SK-N-SH (cell line): ENCODE measurements around the gene RBM20. TPM values are rescaled to one million over a fixed set of nuclear protein-coding genes. Genes with fewer than 3 reads are reported as not detected.

Experiments
- CTCF ChIA-PET: fragments of 300-600, 350-600 bp; formaldehyde crosslinking; extraction: SDS; loops from one replicate; lab custom pipeline; 2021; lab: Yijun Ruan, JAX
- POLR2A ChIA-PET: fragments of 350-600 bp; sonication (Branson Sonifier 250); formaldehyde crosslinking; extraction: SDS; loops from one replicate; lab custom pipeline; 2020; ENCODE audit warnings: antibody characterized with exemption, inconsistent platforms; lab: Yijun Ruan, JAX
- DNase-seq: peaks from one replicate; pipeline ENCODE4 v3.0.0; 2012
- H2AFZ ChIP-seq: fragments of 200-600 bp; sonication (generic); 2 replicates; pipeline ENCODE4 v1.8.1; 2016; ENCODE audit warnings: antibody characterized with exemption, mild to moderate bottlenecking, low read depth
- H3F3A ChIP-seq: fragments of 200-600 bp; sonication (generic); replicated peaks from 2 replicates; pipeline ENCODE3; 2016; ENCODE audit warnings: antibody characterized with exemption, mild to moderate bottlenecking; ENCODE audit not compliant: insufficient read depth
- H3K27ac ChIP-seq, 2 experiments: fragments of 200-500 bp in 1 of 2; fragments of 200-600 bp in 1 of 2; sonication (Bioruptor generic) in 1 of 2; sonication (generic), shearing (Covaris generic) in 1 of 2; 2 replicates each; pipeline versions ENCODE4 v1.5.1 to v1.6.1; 2014 to 2016; ENCODE audit warnings: low read depth in 2 of 2, inconsistent platforms in 1 of 2, low read length in 1 of 2, mild to moderate bottlenecking in 1 of 2, mixed read lengths in 1 of 2
- H3K27me3 ChIP-seq: fragments of 200-600 bp; sonication (generic), shearing (Covaris generic); 2 replicates; pipeline ENCODE4 v1.6.1; 2016; ENCODE audit warnings: mixed run types; ENCODE audit not compliant: insufficient read depth
- H3K36me3 ChIP-seq, 2 experiments: fragments of 200-500 bp in 1 of 2; fragments of 200-600 bp in 1 of 2; sonication (Bioruptor generic) in 1 of 2; sonication (generic) in 1 of 2; replicated peaks in 1 of 2; 2 replicates each; pipeline versions ENCODE3 to v1.5.1; 2014 to 2016; ENCODE audit warnings: low read length in 1 of 2, mild to moderate bottlenecking in 1 of 2; ENCODE audit not compliant: insufficient read depth in 2 of 2, control insufficient read depth in 1 of 2
- H3K4me1 ChIP-seq, 2 experiments: fragments of 200-500 bp in 1 of 2; fragments of 200-600 bp in 1 of 2; sonication (Bioruptor generic) in 1 of 2; sonication (generic), shearing (Covaris generic) in 1 of 2; 2 replicates each; pipeline versions ENCODE4 v1.5.1 to v1.6.1; 2014 to 2016; ENCODE audit warnings: low read depth in 1 of 2, low read length in 1 of 2, mixed run types in 1 of 2; ENCODE audit not compliant: insufficient read depth in 2 of 2, control insufficient read depth in 1 of 2
- H3K4me2 ChIP-seq: fragments of 200-600 bp; sonication (generic), shearing (Covaris generic); 2 replicates; pipeline ENCODE4 v1.6.1; 2017; ENCODE audit warnings: mixed run types
- H3K4me3 ChIP-seq, 2 experiments: fragments of 200-500 bp in 1 of 2; fragments of 200-600 bp in 1 of 2; sonication (Bioruptor generic) in 1 of 2; sonication (generic), shearing (Covaris generic) in 1 of 2; 2 replicates each; pipeline versions ENCODE4 v1.5.1 to v1.8.1; 2014 to 2016; ENCODE audit warnings: low read depth in 2 of 2, inconsistent platforms in 1 of 2, low read length in 1 of 2, mild to moderate bottlenecking in 1 of 2, mixed read lengths in 1 of 2, moderate library complexity in 1 of 2
- H3K79me2 ChIP-seq: fragments of 200-600 bp; sonication (generic); 2 replicates; pipeline ENCODE4 v1.8.1; 2017; ENCODE audit warnings: mild to moderate bottlenecking; ENCODE audit not compliant: insufficient read depth
- H3K9ac ChIP-seq: fragments of 200-600 bp; sonication (generic); 2 replicates; pipeline ENCODE4 v1.6.1; 2017; ENCODE audit warnings: mixed run types
- H3K9me2 ChIP-seq: fragments of 200-600 bp; sonication (generic); 2 replicates; pipeline ENCODE4 v1.6.1; 2017; ENCODE audit warnings: mixed run types
- H3K9me3 ChIP-seq: fragments of 200-600 bp; sonication (generic); 2 replicates; pipeline ENCODE4 v1.6.1; 2017; ENCODE audit warnings: mixed run types, mild to moderate bottlenecking, moderate library complexity
- H4K20me1 ChIP-seq: fragments of 200-600 bp; sonication (generic); 2 replicates; pipeline ENCODE4 v1.6.1; 2017; ENCODE audit warnings: mild to moderate bottlenecking, mixed run types; ENCODE audit not compliant: insufficient read depth
- CHD2 ChIP-seq: fragments of 150-350 bp; IDR thresholded peaks from 2 replicates; pipeline ENCODE4 v1.6.1; 2018; ENCODE audit warnings: low read length; ENCODE audit not compliant: partially characterized antibody
- CTCF ChIP-seq: fragments of 200-600 bp; sonication (generic); IDR thresholded peaks from 2 replicates; pipeline ENCODE4 v1.6.1; 2017; ENCODE audit warnings: antibody characterized with exemption, mild to moderate bottlenecking, moderate library complexity
- EZH2phosphoT487 ChIP-seq: fragments of 200-600 bp; sonication (generic); IDR thresholded peaks from 2 replicates; pipeline ENCODE4 v1.6.1; 2017; ENCODE audit warnings: low read depth, mixed run types, mild to moderate bottlenecking, antibody characterized with exemption, moderate library complexity, borderline replicate concordance
- FOXM1 ChIP-seq: IDR thresholded peaks from 2 replicates; pipeline ENCODE4 v1.4.0; 2012; ENCODE audit warnings: low read depth, mild to moderate bottlenecking
- GABPA ChIP-seq: IDR thresholded peaks from 2 replicates; pipeline ENCODE4 v1.4.0; 2012; ENCODE audit warnings: low read depth, mild to moderate bottlenecking
- IRF3 ChIP-seq: fragments of 150-350 bp; IDR thresholded peaks from 2 replicates; pipeline ENCODE4 v1.6.1; 2016; ENCODE audit warnings: mild to moderate bottlenecking, low read depth, low read length
- MEF2A ChIP-seq: IDR thresholded peaks from 2 replicates; pipeline ENCODE4 v1.4.0; 2012; ENCODE audit warnings: low read depth, borderline replicate concordance
- MXI1 ChIP-seq: IDR thresholded peaks from 2 replicates; pipeline ENCODE4 v1.6.1; 2012; ENCODE audit warnings: mild to moderate bottlenecking, low read depth, low read length, improper control_type of control experiment
- NFIC ChIP-seq: IDR thresholded peaks from 2 replicates; pipeline ENCODE4 v1.4.0; 2012; ENCODE audit warnings: borderline replicate concordance
- REST ChIP-seq: IDR thresholded peaks from 2 replicates; pipeline ENCODE4 v1.6.1; 2012; ENCODE audit warnings: mild to moderate bottlenecking, low read depth, low read length, moderate library complexity
- RFX5 ChIP-seq: IDR thresholded peaks from 2 replicates; pipeline ENCODE4 v1.6.1; 2012; ENCODE audit warnings: mild to moderate bottlenecking, improper control_type of control experiment, low read length
- RXRA ChIP-seq: IDR thresholded peaks from 2 replicates; pipeline ENCODE4 v1.4.0; 2012; ENCODE audit warnings: low read depth, mild to moderate bottlenecking, borderline replicate concordance
- SIN3A ChIP-seq: IDR thresholded peaks from 2 replicates; pipeline ENCODE4 v1.6.1; 2012; ENCODE audit warnings: low read depth, mild to moderate bottlenecking, low read length, moderate library complexity, borderline replicate concordance
- SMC3 ChIP-seq: IDR thresholded peaks from 2 replicates; pipeline ENCODE4 v1.6.1; 2012; ENCODE audit warnings: low read depth, low read length, improper control_type of control experiment
- TCF12 ChIP-seq: IDR thresholded peaks from 2 replicates; pipeline ENCODE4 v1.4.0; 2012
- TEAD4 ChIP-seq: IDR thresholded peaks from 2 replicates; pipeline ENCODE4 v1.4.0; 2012; ENCODE audit warnings: mild to moderate bottlenecking, borderline replicate concordance; ENCODE audit not compliant: insufficient read depth
- USF1 ChIP-seq: IDR thresholded peaks from 2 replicates; pipeline ENCODE4 v1.4.0; 2012; ENCODE audit warnings: low read depth, borderline replicate concordance
- WGBS: methylation state at CpG from one replicate; pipeline ENCODE4 v1.1.6; 2017; ENCODE audit warnings: low lambda C conversion rate; 5-methylcytosine and 5-hydroxymethylcytosine counted together
- polyA plus RNA-seq, 3 experiments: library from polyadenylated mRNA; depleted of rRNA; stranded (reverse); fragments of >200 nt; gene quantifications; 2 replicates each; pipeline ENCODE4 v1.2.3, GENCODE V29; 2012

RBM20 gene
- polyA plus RNA-seq, 1 of the 3 experiments (the other 2 are of a cell fraction), result 0.64 TPM

DNA sequence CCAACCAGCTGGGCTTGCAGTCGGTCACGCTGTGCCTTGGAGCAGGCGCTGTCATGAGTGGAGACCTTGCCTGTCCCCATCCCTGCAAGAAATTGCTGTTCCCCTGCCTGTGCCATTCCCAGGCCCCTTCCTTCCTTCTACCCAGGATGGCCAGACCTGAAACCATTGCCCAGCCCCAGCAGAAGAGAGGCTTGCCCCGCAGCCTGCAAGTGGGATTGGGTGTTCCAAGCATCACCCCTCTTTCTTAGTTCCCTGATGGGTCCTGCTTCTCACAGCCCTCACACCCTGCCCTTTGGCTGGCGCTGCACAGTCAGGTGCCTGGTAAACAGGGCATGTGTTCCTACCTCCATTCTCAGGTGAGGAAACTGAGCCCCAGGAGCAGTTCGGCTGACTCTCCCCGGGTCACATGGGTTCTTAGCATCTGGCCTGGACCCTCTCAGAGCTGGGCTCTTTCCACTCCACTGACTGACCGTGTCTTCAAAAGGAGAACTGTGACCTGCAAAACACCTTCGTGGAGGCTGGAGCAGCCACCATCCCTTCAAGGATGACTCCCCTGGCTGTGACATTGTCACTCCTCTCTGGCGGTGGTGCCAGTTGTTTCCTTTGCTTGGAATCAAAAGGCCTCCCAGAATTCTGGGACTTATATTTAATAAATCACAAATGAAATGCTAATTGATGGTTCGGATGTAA, 185.7 kb downstream of the RBM20 start:
- no peak overlapping the region for H3K4me3 ChIP-seq
- H3K4me2 ChIP-seq, result no peak overlapping the region
- ChIA-PET CTCF (interaction anchor here (2.7 kb wide), 1 partner anchor 26 kb away, joined by 7 read pairs; no protein-coding TSS in a partner anchor), POLR2A (no interaction called here)
- H3K4me1 ChIP-seq, result peaks cover 0 to 12% of the 10 kb centered on the region in 2 experiments; a peak in 1 of 4 replicates
- H3K27ac ChIP-seq, result no peak overlapping the region
- no peaks in the 10 kb centered on the region for H3K9me3 ChIP-seq
- TF ChIP-seq TCF12 (no peak), CTCF (no peak), FOXM1 (no peak), NFIC (no peak), USF1 (no peak), RFX5 (no peak), SMC3 (no peak), GABPA (no peak), MEF2A (no peak), EZH2phosphoT487 (no peak), IRF3 (no peak)
- H3K36me3 ChIP-seq, result no peaks in the 10 kb centered on the region
- no peaks in the 10 kb centered on the region for H3K9me2 ChIP-seq
- H2AFZ ChIP-seq, result no peak overlapping the region
- DNase-seq, result no peak
- no peaks in the 10 kb centered on the region for H3K79me2 ChIP-seq
- no peaks in the 10 kb centered on the region for H3K27me3 ChIP-seq
- no peaks in the 10 kb centered on the region for H3F3A ChIP-seq
- H4K20me1 ChIP-seq, result no peaks in the 10 kb centered on the region
- 85% methylated on average over 8 of the region's 11 CpGs for WGBS
- H3K9ac ChIP-seq, result no peak overlapping the region

GRCh38 chr10:110833234-110833940, 189.3 kb downstream of the RBM20 start:
- H3K79me2 ChIP-seq, result no peaks in the 10 kb centered on the region
- peaks cover 0 to 32% of the 10 kb centered on the region in 2 experiments; a peak in 1 of 4 replicates for H3K4me1 ChIP-seq
- H3K9ac ChIP-seq, result no peak overlapping the region
- H2AFZ ChIP-seq, result no peak overlapping the region
- no peak overlapping the region; a peak in 1 of 4 replicates for H3K27ac ChIP-seq
- H3K27me3 ChIP-seq, result no peaks in the 10 kb centered on the region
- no peaks in the 10 kb centered on the region for H4K20me1 ChIP-seq
- H3K4me2 ChIP-seq, result no peak overlapping the region
- no peaks in the 10 kb centered on the region for H3K36me3 ChIP-seq
- ChIA-PET POLR2A (no interaction called here), CTCF (interaction anchor here (1.0 to 2.1 kb wide), 3 partner anchors 13 to 449 kb away, joined by 3 to 7 read pairs (median 3); no protein-coding TSS in a partner anchor)
- H3F3A ChIP-seq, result no peaks in the 10 kb centered on the region
- 84% methylated on average over 10 of the region's 13 CpGs for WGBS
- no peak for DNase-seq
- no peaks in the 10 kb centered on the region for H3K9me3 ChIP-seq
- no peak overlapping the region for H3K4me3 ChIP-seq
- H3K9me2 ChIP-seq, result no peaks in the 10 kb centered on the region
- TF ChIP-seq USF1 (no peak), CHD2 (no peak), NFIC (no peak), SIN3A (no peak), REST (no peak), RXRA (no peak), TEAD4 (no peak), EZH2phosphoT487 (no peak), MXI1 (no peak)
